Islet precursor cell (in vitro differentiated cells): ENCODE data around the gene KRTAP16-1.
A peak's percentile ranks its signal among the peaks of the same experiment; 100 is the strongest.
"Not testable (repeated sequence)": the region's sequence is repeated elsewhere in the genome, so short reads cannot be mapped to it uniquely, and the experiment has no call there.

Source experiments
- DNase-seq: peaks from one replicate; pipeline ENCODE4 v3.0.0-alpha.2; 2018

Gene KRTAP16-1

DNA sequence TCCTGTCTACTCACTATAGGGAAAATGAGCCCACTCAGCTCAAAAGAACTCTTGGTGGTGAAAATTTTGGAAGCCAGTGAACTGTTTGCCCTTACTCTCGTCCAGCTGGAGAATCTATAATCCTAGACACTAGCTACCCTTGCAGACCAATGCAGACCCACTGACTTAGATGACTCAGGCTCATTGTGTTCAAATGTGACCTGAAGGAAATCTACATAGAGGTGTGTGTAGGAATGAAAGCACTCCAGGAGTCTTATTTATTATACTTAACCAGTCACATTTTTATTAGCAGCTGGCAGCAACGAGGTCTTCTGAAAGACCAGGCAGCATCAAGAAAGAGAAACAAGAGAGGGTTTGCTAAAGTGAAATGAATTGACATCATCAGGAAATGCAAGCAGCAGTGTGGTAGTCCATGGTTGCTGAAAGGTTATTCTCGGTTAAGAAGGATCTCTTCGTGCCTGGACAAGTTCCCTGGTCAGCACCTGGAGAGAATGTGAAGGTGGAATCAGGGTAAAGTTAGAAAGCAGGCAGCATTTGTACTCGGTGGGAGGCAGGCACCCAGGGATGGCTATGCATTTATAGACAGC is 7.8 kb downstream of the KRTAP16-1 start:
- no peak for DNase-seq

DNA sequence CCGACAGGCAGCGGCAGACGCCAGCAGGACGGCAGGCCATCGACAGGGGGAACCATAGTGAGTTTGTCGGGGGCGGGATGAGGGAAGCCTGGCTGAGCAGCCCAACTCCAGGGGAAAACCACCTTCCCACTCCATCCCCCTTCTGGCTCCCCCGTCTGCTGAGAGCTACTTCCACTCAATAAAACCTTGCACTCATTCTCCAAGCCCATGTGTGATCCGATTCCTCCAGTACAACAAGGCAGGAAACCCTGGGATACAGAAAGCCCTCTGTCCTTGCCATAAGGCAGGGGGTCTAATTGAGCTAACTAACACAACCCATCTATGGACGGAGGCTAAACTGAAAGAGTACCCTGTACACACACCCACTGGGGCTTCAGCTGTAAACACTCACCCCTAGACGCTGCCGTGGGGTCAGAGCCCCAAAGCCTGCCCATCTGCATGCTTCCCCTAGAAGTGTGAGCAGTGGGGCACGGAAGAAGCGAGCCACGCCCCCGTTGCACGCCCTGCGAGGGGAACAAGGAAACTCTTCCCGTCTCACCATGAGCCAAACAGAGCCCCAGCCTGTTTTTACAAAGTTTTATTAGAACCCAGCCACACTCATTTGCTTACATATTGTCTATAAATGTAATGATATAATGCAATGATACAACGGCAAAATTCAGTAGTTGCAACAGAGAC is 10.5 kb downstream of the KRTAP16-1 start:
- DNase-seq: no peak

DNA sequence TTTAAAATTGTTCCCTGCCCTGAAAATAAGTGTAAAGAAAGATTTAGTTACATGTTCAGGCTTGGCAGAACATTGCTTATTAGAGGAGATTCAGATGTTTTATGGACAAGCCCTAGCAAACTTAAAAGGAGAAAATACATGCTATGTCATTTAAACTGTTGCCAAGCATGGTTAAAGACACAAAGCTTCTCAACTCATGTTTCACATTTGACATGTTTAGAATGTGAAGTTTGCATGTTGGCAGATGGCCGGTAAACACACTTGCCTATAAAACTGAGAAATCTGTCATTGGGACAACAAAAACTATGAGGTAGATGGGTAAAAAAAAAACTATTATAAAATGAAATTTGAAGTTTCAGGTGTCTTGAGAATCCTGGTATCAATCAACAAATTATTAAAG is 12.3 kb downstream of the KRTAP16-1 start:
- no peak for DNase-seq

DNA sequence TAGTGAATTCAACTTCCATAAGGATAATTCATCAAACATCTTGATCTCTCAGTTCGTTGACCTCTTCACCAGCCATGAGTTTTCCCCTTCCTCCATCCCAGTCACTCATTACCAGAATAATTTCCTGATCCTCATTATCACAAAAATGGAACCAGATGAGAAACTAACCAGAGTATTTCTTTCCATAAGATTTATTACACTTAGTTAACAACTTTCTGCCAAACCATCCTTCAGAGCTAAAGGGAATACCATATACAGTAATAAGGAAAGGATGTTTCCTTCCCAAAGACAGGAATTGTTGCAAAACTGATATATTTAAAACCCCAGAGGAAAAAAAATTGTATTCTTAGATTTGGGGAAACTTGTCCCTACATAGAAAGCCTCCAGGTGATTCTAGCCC is 15.1 kb downstream of the KRTAP16-1 start:
- no peak for DNase-seq

DNA sequence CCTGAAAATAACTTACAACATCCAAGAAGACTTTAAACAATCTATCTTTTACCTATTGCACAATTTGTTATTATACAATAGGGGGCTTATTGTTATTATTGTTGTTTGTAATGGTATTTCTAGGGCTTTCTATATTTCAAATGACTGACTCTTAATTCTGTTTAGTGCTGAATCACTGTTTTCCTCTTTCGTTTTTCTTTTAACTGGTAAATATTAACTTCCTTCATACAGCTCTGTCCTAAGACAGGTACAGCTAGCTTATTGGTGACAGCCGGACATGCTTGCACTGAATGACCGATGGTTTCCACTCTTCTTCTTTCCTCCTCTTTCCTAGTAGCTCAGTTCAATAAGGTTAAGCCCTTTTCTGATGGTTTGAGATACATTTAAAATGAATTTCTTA is 22.1 kb downstream of the KRTAP16-1 start:
- no peak for DNase-seq

DNA sequence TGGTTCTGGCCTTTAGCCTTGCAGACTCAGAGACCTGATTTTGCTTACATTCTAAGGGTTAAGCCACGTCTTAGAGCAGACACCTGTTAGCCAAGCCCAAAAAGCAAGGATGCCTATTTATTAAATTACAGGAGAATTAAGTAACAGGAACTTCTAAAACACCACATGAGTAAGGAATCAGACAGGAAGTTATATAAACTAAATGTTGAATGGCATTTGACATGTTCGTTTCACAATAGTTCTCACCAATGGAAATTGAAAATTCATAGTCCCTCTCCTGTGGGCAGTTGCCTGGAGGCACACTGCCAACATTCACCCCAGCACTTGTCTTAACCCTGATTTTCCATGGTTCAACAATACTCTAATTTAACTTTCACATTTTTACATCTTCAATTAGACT is 24.6 kb downstream of the KRTAP16-1 start:
- DNase-seq: no peak

DNA sequence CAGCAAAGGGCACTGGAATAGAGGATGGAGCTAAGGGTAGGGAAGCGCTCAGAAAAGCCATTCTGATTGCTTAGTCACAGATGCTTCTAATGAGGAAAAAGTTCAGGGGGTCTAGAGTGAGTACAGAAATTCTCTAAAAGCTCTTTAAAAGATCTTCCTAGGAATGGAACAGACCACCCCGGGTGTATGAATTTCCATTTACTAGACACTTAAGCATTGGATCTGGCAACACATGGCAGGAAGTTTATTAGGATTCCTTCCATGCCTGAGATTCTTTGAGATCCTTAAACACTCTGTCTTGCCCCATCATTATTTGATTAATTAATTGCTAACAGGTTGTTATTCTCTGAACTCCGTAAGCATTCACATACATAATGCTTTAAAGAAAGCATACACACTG is 25.1 kb downstream of the KRTAP16-1 start:
- DNase-seq: peak; percentile 66

DNA sequence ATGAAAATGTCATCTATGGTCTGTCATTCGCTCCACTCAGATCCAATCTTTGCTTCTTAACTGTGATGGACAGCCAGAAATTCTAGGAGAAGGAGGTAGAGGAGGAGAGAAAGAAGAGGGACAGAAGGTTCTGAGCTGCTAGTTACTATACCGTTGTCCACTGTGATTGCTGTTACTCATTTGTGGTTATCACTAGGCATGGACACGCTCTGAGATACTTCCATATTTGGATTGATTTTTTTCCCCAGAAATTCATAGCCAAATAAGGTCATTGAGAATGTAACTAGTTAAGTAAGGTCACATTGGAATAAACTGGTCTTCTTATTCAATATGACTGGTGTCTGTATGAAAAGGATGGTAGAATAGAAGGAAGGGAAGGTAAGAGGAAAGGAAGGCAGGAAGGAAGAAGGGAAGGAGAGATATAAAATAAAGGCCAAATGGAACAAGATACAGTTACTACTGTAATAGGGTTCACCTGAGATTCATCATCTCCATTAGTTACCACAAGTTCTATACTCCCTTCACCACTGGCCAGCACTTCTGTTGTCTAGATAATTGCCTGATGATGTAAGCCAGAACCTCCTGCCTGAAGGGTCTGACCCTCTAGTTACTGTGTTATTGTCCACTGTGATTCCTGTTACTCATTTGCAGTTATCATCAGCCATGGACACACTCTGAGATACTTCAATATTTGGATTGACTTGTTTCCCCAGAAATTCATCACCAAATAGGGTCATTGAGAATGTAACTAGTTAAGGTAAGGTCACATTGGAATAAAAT is 30.7 kb downstream of the KRTAP16-1 start:
- DNase-seq: no peak

DNA sequence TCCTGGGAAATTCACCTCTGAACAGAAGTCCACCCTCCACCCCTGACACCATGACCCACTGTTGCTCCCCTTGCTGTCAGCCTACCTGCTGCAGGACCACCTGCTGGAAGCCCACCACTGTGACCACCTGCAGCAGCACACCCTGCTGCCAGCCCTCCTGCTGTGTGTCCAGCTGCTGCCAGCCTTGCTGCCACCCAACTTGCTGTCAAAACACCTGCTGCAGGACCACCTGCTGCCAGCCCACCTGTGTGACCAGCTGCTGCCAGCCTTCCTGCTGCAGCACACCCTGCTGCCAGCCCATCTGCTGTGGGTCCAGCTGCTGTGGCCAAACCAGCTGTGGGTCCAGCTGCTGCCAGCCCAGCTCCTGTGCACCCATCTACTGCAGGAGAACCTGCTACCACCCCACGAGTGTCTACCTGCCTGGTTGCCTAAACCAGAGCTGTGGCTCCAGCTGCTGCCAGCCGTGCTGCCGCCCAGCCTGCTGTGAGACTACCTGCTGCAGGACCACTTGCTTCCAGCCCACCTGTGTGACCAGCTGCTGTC is 33.4 kb downstream of the KRTAP16-1 start, which contains the start of gene KRTAP9-7:
Gene KRTAP9-7, plus strand, starts transcription at position 51 of the 543 bp plus-strand sequence. Its CDS starts 0 bp downstream, at position 51.
- DNase-seq: not testable (repeated sequence)

DNA sequence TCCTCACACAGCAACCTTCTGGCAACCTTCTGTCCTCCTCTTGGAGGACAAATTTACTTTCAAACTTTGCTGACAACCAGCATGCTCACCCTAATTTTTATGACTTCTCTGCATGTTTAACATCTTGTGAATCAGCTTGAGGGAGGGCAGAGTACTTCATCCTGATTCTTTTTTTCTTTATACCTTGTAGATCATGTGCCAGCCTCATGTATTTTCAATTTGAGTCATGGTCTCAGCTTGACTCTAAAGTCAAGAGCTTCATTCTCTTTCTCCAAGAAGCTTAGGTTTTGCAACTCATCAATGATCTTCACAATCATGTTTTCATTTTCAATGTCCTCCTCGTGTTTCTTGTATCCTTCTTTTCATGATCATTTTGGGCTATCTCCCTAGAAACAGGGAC is 37.3 kb downstream of the KRTAP16-1 start:
- no peak for DNase-seq

DNA sequence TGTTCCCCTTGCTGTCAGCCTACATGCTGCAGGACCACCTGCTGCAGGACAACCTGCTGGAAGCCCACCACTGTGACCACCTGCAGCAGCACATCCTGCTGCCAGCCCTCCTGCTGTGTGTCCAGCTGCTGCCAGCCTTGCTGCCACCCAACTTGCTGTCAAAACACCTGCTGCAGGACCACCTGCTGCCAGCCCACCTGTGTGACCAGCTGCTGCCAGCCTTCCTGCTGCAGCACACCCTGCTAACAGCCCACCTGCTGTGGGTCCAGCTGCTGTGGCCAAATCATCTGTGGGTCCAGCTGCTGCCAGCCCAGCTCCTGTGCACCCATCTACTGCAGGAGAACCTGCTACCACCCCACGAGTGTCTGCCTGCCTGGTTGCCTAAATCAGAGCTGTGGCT is 37.8 kb downstream of the KRTAP16-1 start:
- not testable (repeated sequence) for DNase-seq

DNA sequence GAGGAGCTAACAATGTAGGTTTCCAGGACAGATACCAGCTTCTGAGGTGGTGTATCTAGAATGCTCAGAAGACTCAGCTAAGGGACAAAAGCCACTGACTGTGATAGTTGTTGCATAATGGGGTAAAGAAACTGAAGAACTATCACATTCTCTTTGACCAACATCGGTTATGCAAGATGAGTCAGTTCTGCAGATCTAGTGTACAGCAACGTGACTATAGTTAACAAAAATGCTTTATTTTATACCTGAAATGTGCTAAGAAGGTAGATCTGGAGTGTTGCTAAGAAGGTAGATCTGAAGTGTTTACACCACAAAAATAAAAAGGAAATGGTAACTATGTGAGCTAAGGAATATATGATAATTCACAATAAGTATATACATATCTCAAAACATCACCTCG is 41.4 kb downstream of the KRTAP16-1 start:
- no peak for DNase-seq

DNA sequence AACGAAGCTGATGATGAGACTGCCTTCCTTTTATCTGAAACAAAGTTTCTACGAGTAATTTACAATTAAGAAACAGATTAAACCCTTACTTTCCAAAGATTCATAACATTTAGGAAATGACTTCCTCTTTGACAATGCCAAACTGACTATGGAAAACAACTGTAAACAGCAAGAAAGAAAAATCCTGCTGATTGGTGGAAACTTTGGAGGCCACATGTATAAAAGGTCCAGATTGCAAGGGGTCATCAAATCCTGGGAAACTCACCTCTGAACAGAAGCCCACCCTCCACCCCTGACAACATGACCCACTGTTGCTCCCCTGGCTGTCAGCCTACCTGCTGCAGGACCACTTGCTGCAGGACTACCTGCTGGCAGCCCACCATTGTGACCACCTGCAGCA is 44.0 kb downstream of the KRTAP16-1 start, which contains the start of gene KRTAP9-6:
Gene KRTAP9-6, plus strand, starts transcription at position 301 of the 400 bp plus-strand sequence. Its CDS starts 0 bp downstream, at position 301.
- no peak for DNase-seq

DNA sequence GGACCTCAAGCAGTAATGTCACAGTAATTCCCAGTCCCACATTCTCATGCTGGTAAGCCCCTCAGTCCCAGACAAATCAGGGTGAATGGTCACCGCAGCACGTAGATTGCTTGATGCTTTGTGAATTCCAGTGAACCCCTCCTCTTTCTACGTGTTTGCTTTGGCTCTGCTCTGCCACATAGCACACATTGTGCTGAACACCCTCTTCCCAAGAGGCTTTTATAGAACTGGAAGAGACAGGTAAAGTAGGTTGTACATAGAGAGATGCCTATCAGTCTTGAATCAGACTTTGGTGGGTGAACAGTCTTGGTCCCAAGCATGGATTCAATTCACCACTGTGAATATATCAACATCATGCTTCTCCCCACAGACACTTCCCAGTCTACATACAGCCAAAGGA is 44.5 kb downstream of the KRTAP16-1 start:
- peak; percentile 40 for DNase-seq

DNA sequence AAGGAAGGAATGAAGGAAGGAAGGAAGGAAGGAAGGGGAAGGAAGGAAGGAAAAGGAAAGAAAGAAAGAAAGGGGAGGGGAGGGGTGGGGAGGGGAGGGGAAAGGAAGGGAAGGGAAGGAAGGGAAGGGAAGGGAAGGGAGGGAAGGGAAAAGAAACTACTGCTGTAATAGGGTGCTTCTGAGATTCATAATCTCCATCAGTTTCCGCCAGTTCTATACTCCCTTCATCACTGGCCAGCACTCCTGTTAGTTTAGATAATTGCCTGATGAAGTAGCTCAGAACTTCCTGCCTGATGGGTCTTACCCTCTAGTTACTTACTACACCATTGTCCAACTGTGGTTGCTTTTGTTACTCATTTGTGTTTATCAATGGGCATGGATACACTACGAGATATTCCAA is 45.9 kb downstream of the KRTAP16-1 start:
- DNase-seq: no peak

DNA sequence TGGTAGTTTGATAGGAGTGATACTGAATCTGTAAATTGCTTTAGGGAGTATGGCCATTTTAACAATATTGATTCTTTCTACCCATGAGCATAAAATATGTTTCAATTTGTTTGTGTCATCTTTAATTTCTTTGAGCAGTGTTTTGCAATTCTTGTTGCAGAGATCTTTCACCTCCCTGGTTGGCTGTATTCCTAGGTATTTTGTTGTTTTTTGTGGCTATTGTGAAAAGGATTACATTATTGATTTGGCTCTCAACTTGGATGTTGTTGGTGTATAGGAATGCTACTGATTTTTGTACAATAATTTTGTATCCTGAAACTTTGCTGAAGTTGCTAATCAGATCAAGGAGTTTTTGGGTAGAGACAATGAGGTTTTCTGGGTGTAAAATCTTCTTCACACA is 50.7 kb downstream of the KRTAP16-1 start:
- DNase-seq: no peak
